Fibroblast of the aortic adventitia (primary cell): ENCODE measurements around the gene ZNF786. TPM values are rescaled to one million over a fixed set of nuclear protein-coding genes. Genes with fewer than 3 reads are reported as not detected.

ENCODE experiments used
- DNase-seq: peaks from one replicate; pipeline ENCODE4 v3.0.0-alpha.2; 2010; ENCODE audit warnings: low read depth
- H3K4me3 ChIP-seq: 2 replicates; pipeline ENCODE4 v1.5.1; 2011; ENCODE audit warnings: low read depth, mild to moderate bottlenecking, control low read depth, low read length, moderate library complexity
- CTCF ChIP-seq: IDR thresholded peaks from 2 replicates; pipeline ENCODE4 v1.5.1; 2011; ENCODE audit warnings: mild to moderate bottlenecking, low read length, control low read depth, inconsistent platforms; ENCODE audit not compliant: insufficient read depth
- total RNA-seq: library from RNA; depleted of rRNA; stranded (reverse); fragments of >200 nt; gene quantifications from 2 replicates; pipeline ENCODE4 v1.2.3, GENCODE V29; 2012; ENCODE audit warnings: low replicate concordance

ZNF786 gene
- total RNA-seq, 1 donor: 5.2 TPM

DNA sequence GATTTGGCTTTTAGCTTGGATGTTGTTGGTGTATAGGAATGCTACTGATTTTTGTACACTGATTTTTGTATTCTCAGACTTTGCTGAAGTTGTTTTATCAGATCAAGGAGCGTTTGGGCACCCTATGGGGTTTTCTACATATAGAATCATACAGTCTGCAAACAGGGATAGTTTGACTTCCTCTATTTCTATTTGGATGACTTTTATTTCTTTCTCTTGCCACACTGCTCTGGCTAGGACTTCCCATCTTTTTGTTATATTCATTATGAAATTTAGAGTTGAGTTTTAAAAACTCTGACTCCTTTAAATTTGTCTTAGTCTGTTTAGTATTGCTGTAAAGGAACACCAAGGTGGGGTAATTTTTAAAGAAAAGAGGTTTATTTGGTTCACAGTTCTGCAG, 4.7 kb downstream of the ZNF786 start:
- no peak overlapping the region for H3K4me3 ChIP-seq
- DNase-seq: no peak
- no peak for TF ChIP-seq CTCF

DNA sequence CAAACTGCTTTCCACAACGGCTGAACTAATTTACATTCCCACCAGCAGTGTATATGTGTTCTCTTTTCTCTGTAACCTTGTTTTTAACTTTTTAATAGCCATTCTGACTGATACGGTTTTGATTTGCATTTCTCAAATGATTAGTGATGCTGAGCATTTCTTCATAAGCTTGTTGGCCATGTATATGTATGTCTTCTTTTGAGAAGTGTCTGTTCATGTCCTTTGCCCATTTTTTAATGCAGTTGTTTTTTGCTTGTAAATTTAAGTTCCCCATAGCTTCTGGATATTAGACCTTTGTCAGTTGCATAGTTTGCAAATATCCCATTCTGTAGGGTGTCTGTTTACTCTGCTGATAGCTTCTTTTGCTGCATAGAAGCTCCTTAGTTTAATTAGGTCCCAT, 6.1 kb downstream of the ZNF786 start:
- DNase-seq: no peak
- no peak overlapping the region for H3K4me3 ChIP-seq
- no peak for TF ChIP-seq CTCF

DNA sequence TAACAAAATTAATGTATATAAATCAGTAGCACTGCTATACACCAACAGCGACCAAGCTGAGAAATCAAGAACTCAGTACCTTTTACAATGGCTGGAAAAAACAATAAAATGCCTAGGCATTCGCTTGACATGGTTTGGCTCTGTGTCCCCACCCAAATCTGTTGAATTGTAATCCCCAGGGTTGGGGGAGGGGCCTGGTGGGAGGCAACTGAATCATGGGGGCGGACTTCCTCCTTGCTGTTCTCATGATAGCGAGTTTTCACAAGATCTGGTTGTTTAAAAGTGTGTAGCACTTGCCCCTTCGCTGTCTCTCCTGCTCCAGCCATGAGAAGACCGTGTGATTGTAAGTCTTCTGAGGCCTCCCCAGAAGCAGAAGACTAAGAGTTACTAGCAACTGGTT, 8.6 kb downstream of the ZNF786 start:
- DNase-seq: no peak
- no peak overlapping the region for H3K4me3 ChIP-seq
- TF ChIP-seq CTCF: no peak

DNA sequence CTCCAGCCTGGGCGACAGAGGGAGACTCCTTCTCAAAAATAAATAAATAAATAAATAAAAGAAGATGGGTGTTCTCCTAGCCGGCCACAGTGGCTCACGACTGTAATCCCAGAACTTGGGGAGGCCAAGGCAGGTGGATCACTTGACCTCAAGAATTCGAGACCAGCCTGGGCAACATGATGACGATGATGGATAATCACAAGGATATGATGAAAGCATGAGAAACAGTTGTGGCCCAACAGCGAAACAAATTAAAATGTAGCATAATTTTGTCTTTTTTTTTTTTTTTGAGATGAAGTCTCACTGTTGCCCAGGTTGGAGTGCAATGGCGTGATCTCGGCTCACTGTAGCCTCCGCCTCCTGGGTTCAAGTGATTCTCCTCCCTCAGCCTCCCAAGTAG, 12.9 kb downstream of the ZNF786 start:
- DNase-seq: no peak
- H3K4me3 ChIP-seq: no peak overlapping the region
- no peak for TF ChIP-seq CTCF

- TF ChIP-seq CTCF: no peak
- no peak overlapping the region for H3K4me3 ChIP-seq
- no peak for DNase-seq
These were observed 15.2 kb downstream of the ZNF786 start for GRCh38 chr7:149075286-149075685.

- no peak for TF ChIP-seq CTCF
- no peak for DNase-seq
These were observed 16.2 kb downstream of the ZNF786 start for GRCh38 chr7:149074116-149074885.

DNA sequence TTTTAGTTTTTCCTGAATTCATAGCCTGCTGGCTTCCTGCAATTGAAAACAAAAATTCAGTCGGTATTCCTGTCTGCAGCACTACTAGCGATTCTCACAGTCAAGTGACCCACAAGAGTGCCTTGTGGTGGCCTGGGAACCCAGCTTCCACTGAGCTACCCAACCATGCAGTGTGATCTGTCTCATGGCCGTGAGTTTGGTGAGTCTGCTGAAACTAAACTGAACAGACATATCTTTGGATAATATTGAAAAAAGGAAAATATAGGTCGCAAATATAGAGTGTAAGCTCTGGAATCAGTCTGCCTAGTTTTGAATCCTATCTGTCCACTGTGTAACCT, 18.1 kb downstream of the ZNF786 start:
- no peak for TF ChIP-seq CTCF
- DNase-seq: no peak
- H3K4me3 ChIP-seq: no peak overlapping the region

More at GRCh38 chr7:149074116-149074885, 16.2 kb downstream of the ZNF786 start:
- no peak overlapping the region for H3K4me3 ChIP-seq
